Stimulated activated CD8-positive, alpha-beta memory T cell treated with anti-CD3 and anti-CD28 coated beads, Interleukin-12 subunit alpha, Interleukin-12 subunit beta, amount 100 ng/mL, for 4 hours (primary cell): ENCODE data around the gene C2orf42.
"Not testable (repeated sequence)": the region's sequence is repeated elsewhere in the genome, so short reads cannot be mapped to it uniquely, and the experiment has no call there.

Experiments used
- DNase-seq: peaks from one replicate; pipeline ENCODE4 v3.0.0-alpha.2; 2020; ENCODE audit warnings: low read depth

C2orf42 gene

DNA sequence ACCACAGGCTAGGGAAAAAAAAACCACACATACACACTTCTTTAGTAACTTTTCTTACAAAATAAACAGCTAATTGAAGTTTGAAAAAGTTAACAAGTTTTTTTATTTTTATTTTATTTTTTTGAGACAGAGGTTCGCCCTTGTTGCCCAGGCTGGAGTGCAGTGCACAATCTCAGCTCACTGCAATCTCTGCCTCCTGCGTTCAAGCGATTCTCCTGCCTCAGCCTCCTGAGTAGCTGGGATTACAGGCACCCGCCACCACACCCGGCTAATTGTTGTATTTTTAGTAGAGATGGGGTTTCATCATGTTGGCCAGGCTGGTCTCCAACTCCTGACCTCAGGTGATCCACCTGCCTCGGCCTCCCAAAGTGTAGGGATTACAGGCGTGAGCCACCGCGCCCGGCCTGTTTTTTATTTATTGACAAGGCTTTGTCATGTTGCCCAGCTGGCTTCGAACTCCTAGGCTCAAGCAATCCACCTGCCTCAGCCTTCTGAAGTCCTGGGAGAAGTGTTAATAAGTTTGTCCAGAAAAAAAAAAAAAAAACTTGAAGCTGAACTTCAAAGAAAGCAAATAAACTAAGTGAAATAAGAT is 21.1 kb downstream of the C2orf42 start:
- DNase-seq: not testable (repeated sequence)

GRCh38 chr2:70161069-70161534 is 29.7 kb downstream of the C2orf42 start:
- DNase-seq: no peak

DNA sequence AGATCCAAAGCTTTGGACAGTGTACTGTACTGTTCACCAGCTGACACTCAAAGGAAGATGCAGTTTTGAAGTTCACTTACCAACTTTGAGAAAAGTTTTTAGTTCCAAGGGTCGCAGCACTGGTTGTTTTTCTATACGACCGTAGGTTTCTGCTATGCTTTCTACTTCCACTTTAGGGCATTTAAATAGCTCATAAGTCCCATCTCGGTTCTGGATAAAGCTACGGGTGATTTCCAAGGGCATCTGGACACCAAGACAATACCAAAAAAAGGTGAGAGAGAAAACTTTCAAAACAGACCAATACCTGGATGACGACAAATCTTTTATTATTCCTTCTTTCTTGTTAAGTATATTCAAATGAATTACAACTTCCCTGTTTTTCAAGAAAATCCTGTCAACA is 30.3 kb downstream of the C2orf42 start:
- DNase-seq: no peak

GRCh38 chr2:70149130-70149686 is 41.6 kb downstream of the C2orf42 start:
- DNase-seq: not testable (repeated sequence)

DNA sequence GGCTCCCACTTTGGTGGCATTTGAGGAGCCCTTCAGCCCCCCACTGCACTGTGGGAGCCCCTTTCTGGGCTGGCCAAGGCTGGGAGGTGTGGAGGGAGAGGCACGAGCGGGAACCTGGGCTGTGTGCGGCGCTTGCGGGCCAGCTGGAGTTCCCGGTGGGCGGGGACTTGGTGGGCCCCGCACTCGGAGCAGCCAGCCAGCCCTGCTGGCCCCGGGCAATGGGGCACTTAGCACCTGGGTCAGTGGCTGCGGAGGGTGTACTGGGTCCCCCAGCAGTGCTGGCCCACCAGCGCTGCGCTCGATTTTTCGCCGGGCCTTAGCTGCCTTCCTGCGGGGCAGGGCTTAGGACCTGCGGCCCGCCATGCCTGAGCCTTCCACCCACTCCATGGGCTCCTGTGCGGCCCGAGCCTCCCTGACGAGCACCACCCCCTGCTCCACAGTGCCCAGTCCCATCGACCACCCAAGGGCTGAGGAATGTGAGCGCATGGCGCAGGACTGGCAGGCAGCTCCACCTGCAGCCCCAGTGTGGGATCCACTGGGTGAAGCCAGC is 42.5 kb downstream of the C2orf42 start:
- DNase-seq: not testable (repeated sequence)

DNA sequence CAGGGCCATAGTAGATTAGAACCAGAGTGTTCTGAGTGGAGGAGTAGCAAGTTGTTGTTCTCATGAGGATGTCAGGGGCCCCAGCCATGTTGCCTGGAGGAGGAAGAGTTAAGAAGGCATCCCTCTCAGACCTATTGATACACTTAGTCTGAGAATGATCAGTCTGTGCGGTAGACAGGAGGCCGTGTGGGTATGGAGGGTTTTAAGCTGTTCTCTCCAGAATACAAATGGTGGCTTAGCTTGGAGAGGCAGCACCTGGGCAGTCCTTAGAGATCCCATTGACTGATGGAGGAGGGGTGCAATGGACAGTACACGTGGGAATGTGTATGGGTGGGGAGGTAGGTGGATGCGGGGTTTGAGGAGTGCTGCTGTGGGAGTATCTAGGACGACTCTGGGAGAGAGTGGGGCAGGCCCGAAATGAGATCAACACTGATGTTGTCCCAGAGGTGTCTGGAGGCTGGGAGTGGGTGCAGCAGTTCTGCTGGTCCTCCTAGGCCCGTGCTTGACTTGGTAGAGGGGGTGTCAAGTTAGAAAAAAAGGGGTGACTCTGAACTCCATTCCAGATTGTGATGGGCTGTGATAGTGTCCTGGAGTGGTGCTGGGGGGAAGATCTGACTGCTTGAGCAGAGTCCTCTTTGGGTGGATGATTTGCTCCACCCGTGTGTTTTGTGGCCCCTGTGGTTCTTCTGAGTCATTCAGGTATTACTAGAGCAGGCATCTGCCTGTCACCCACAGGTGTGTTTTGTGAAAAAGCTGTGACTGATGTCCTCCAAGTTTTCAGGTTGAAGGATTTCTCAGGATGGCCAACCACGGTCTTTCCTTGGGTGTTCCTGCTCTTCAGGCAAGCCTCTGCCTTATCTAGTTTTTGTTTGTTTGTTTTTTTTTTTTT is 44.7 kb downstream of the C2orf42 start:
- no peak for DNase-seq

GRCh38 chr2:70145144-70145490 is 45.7 kb downstream of the C2orf42 start:
- DNase-seq: no peak

GRCh38 chr2:70144443-70145143 is 46.2 kb downstream of the C2orf42 start:
- DNase-seq: no peak

DNA sequence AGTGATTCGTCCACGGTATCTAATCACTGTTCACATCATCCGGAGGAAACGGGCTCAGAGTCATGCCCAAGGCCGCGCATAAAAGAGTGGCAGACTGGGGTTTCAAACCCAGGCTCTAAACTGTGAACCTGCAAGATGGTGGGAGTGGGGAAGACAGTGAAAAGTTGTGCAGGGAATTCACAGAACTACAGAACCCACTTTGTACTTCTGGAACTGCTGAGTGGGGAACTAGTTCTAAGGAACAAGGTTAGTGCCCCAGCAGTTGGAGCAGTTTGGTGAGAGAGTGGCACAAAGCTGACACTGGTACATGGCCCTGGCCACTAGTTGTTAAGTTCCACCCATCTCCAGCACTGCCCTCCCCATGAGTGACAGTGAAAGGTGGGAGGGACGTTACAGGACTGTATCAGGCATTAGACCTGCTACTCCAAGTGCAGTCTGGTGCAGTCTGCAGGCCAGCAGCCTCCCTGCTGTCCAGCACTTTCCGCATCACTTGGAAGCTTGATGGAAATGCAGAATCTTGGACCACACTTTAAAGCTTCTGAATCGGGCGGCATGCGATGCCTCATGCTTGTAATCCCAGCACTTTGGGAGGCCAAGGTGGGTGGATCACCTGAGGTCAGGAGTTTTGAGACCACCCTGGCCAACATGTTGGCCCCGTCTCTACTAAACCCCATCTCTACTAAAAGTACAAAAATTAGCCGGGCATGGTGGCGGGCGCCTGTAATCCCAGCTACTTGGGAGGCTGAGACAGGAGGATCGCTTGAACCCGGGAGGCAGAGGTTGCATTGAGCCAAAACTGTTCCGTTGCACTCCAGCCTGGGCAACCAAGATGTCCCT is 47.3 kb downstream of the C2orf42 start:
- no peak for DNase-seq

DNA sequence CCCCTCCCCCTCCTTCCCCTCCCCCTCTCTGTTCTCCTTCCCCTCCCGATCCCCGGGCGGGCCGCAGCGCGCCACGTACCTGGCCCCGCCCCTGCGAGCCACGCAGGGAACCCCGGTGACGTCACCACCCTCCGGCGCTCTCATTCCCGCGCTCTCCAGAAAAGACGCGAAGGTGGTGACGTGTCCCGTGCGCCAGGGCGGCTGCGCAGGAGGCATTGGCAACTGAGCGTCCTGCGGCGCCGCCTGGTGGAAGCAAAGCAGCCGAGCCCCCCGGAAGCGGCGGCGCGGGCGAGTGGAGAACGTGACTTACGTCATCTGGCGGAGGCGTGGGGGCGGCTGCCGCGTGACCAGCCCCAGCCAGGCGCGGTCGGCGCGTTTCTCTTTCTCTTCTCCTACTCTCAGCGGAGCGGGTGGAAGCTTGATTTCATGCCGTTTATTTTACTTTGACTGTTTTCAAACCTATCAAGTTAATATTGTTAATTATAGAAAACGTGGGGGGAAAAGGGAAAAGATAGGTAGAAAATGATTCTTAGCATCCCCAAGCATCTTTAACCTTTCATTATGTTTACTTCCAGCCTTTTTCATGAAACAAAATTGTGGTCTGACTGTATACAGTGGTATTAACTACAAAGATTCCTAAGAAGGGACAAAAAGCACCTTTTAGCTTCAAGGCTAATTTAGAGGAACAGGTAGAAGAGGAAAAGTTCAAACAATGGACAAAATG is 48.1 kb downstream of the C2orf42 start:
- peak; percentile 100 for DNase-seq

GRCh38 chr2:70141902-70142589 is 48.8 kb downstream of the C2orf42 start:
- no peak for DNase-seq

GRCh38 chr2:70141212-70141901 is 49.5 kb downstream of the C2orf42 start:
- peak; percentile 42 for DNase-seq

DNA sequence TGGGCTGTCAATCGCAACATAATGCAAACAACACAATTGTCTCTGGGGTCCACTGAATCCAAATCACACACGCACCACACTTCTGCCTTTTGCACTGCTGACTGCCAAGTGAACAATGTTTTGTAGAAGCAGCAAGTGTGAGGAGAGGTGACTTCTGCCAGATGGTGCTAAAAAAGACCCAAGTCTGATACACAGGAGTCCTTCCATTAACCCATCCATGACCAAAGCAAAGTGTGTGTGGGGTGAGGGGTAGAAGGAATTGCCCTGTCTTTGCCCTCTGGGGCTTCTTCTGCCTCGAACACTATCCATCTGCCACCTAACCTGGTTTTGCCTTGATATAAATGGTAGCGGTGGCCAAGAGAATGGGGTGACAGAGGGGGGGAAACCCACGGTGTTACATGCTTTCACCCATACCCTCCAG is 50.0 kb downstream of the C2orf42 start:
- DNase-seq: no peak

DNA sequence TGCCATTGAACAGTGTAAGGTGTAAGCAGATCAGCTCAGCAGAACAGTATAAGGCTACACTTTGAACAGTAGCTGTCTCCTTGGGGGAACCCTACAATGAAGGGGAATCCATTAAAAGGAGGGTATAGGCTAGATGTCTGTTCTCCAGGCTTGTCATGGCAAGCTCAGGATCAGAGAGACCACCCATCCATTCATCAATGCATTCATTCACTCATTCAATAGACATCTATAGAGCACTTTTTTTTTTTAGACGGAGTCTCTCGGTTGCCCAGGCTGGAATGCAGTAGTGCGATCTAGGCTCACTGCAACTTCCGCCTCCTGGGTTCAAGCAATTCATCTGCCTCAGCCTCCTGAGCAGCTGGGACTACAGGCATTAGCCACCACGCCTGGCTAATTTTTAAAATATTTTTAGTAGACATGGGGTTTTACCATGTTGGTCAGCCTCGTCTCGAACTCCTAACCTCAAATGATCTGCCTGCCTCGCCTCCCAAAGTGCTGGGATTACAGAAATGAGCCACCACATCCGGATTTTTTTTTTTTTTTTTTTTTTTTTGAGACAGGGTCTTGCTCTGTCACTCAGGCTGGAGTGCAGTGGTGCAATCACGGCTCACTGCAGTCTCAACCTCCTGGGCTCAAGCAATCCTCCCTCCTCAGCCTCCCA is 56.4 kb downstream of the C2orf42 start:
- not testable (repeated sequence) for DNase-seq

GRCh38 chr2:70133491-70134322 is 57.1 kb downstream of the C2orf42 start:
- DNase-seq: no peak

DNA sequence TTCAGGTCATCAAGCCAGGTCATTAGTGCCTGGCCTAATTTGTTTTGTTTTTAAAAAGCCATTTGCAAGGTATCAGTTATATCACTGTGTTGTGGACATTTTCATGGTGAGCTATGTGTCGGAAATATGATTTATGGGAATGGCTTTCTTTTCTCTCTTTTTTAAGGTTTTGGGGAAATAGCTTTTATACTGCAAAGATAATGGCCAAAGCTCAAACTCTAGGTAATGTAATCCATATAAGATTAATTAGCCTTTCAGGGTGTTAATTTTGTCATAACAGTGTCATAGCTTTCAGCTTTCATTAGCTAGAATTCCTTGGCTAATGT is 57.7 kb downstream of the C2orf42 start:
- no peak for DNase-seq

GRCh38 chr2:70132244-70133126 is 58.3 kb downstream of the C2orf42 start:
- DNase-seq: no peak
